Peyer's patch (tissue), 4 donors: ENCODE data around the gene GNB5.
A peak's percentile ranks its signal among the peaks of the same experiment; 100 is the strongest.

ENCODE experiments used
- POLR2A ChIP-seq, 2 donors: fragments of 450-650 bp; IDR thresholded peaks; one replicate each; pipeline ENCODE4 v1.5.1; 2017; ENCODE audit warnings: antibody characterized with exemption in 2 of 2, mild to moderate bottlenecking in 2 of 2, moderate library complexity in 2 of 2
- TF ChIP-seq, protein P1 (sequence below), 6 experiments: fragments of 450-650 bp in 4 of 6; fragments of 200-600 bp in 2 of 6; sonication (generic) in 1 of 6; IDR thresholded peaks; one replicate each; pipeline ENCODE4 v1.5.1; 2017 to 2019; ENCODE audit warnings: antibody characterized with exemption in 6 of 6, mild to moderate bottlenecking in 3 of 6, moderate library complexity in 1 of 6

DNA sequence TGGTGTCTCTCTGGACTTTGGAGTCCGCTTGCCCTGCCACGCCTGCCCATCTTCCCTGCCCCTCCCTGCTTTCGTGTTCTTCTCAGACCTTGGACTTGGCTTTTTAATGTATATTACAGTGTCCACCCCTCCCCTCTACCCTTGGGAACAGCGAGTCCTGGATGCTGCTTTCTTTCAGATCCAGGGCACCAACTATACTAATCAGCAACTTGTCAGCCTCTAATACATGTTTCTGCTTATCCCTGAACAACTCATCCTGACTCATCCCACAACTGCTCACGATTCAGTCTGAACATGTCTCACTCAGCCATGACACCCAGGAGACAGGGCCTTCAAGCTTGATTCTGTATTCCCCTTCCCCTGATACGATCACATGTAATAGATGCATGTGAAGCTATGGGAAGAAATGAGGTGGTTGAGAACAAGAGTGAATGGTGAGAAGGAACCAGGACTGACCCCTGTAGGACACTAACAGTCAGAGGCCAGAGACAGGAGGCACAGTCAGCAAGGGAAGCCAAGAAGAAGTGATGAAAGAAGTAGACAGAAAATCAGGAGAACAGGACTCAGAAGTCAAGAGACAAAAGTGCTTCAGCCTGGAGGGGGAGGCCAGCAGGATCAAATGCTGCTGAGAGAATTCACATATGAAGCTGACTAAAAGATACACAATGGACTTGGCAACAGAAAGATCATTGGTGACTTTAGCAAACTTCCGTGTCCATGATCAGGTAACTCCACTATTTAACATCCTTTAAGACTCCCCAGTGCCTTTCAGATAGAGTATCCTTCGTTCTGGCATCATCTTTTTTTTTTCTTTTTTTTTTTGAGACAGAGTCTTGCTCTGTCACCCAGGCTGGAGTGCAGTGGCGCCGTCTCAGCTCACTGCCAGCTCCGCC, 114.1 kb downstream of the GNB5 start:
- TF ChIP-seq, protein P1, sequence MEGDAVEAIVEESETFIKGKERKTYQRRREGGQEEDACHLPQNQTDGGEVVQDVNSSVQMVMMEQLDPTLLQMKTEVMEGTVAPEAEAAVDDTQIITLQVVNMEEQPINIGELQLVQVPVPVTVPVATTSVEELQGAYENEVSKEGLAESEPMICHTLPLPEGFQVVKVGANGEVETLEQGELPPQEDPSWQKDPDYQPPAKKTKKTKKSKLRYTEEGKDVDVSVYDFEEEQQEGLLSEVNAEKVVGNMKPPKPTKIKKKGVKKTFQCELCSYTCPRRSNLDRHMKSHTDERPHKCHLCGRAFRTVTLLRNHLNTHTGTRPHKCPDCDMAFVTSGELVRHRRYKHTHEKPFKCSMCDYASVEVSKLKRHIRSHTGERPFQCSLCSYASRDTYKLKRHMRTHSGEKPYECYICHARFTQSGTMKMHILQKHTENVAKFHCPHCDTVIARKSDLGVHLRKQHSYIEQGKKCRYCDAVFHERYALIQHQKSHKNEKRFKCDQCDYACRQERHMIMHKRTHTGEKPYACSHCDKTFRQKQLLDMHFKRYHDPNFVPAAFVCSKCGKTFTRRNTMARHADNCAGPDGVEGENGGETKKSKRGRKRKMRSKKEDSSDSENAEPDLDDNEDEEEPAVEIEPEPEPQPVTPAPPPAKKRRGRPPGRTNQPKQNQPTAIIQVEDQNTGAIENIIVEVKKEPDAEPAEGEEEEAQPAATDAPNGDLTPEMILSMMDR (IDR thresholded peaks at IDR 0.05): no peak
- TF ChIP-seq POLR2A (IDR thresholded peaks at IDR 0.05): peak in 1 of 2 donors; percentile 64
